DND-41 (cell line): Measurements from ENCODE around the gene ZDHHC7.

Experiments used
- EZH2 ChIP-seq: IDR thresholded peaks from 3 replicates; pipeline ENCODE4 v1.6.1; 2012; ENCODE audit warnings: borderline replicate concordance, low read depth, mild to moderate bottlenecking, moderate library complexity, low read length, inconsistent platforms; ENCODE audit not compliant: severe bottlenecking
- TF ChIP-seq, protein P1 (sequence below): IDR thresholded peaks from 2 replicates; pipeline ENCODE4 v1.5.1; 2012; ENCODE audit warnings: borderline replicate concordance, low read length, moderate library complexity, mild to moderate bottlenecking; ENCODE audit not compliant: poor library complexity, severe bottlenecking; ENCODE audit errors: extremely low read depth

DNA sequence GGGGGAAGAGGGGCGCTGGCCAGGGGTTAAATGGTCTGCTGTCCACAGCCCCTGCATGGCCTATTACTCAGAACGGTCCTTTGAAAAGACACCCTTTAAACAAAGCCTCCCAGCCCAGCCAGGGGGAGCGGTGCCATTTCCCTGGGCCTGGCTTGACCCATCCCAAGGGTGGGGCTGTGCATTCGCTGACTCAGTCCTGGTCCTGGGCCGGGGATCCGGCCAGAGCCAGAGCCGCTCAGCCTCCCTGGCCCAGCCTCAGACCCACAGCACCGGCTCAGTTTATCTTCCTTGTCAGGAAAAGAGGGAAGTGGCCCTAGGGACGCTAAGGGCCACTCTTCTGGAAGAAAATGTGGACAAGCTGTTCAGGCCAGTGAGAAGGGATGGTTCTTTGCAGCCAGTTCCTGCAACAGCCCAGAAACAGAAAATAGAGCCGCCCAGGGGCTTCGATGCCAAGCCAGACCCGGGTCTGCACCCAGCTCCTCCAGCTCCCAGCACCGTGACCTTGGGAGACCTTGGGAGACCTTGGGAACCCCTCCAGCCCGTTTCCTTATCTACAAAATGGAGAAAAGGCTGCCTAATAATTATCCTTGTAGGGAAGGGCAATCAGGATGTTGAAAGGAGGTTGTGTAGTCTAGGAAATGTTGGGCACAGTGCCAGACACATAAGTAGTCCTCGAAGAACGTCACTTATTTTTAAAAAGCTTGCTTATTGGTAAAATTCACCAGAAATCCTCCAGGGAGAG, 82.5 kb downstream of the ZDHHC7 start:
- TF ChIP-seq, protein P1, sequence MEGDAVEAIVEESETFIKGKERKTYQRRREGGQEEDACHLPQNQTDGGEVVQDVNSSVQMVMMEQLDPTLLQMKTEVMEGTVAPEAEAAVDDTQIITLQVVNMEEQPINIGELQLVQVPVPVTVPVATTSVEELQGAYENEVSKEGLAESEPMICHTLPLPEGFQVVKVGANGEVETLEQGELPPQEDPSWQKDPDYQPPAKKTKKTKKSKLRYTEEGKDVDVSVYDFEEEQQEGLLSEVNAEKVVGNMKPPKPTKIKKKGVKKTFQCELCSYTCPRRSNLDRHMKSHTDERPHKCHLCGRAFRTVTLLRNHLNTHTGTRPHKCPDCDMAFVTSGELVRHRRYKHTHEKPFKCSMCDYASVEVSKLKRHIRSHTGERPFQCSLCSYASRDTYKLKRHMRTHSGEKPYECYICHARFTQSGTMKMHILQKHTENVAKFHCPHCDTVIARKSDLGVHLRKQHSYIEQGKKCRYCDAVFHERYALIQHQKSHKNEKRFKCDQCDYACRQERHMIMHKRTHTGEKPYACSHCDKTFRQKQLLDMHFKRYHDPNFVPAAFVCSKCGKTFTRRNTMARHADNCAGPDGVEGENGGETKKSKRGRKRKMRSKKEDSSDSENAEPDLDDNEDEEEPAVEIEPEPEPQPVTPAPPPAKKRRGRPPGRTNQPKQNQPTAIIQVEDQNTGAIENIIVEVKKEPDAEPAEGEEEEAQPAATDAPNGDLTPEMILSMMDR = no peak
- TF ChIP-seq EZH2 = no peak
